IMR-90 (cell line): ENCODE data around the gene FOXA2. TPM values are rescaled to one million over a fixed set of nuclear protein-coding genes. Genes with fewer than 3 reads are reported as not detected.

Experiments used
- ATAC-seq: fragments of 200-7000 bp; cut with Tn5 transposase; 2 replicates; pipeline ENCODE4 v1.9.1; 2020; ENCODE audit warnings: low read depth, mild to moderate bottlenecking, moderate library complexity
- BruUV-seq: library from RNA; stranded (reverse); fragments of 400-500 nt; replicated peaks from 2 replicates; lab custom pipeline; 2021; lab: Mats Ljungman, UMichigan
- CTCF ChIA-PET: fragments of 300-600 bp; formaldehyde crosslinking; extraction: SDS; loops from one replicate; lab custom pipeline; 2021; ENCODE audit warnings: antibody characterized with exemption; lab: Yijun Ruan, JAX
- POLR2A ChIA-PET: fragments of 300-600 bp; sonication (Branson Sonifier 250); formaldehyde crosslinking; loops from one replicate; lab custom pipeline; 2022; ENCODE audit warnings: antibody characterized with exemption; ENCODE audit not compliant: unreplicated experiment; lab: Charles Lee
- DNase-seq: peaks from one replicate; pipeline ENCODE4 v3.0.0; 2013
- H2AFZ ChIP-seq: replicated peaks from 2 replicates; pipeline ENCODE3; 2013; ENCODE audit warnings: low read length, mild to moderate bottlenecking; ENCODE audit not compliant: poor library complexity
- H2AK5ac ChIP-seq: 2 replicates; pipeline ENCODE4 v1.6.1; 2013; ENCODE audit warnings: low read depth, low read length, inconsistent platforms
- H2AK9ac ChIP-seq: replicated peaks from 2 replicates; pipeline ENCODE3; 2013; ENCODE audit warnings: mild to moderate bottlenecking, low read depth, low read length, moderate library complexity; ENCODE audit not compliant: poor library complexity
- H2BK120ac ChIP-seq: 2 replicates; pipeline ENCODE4 v1.6.1; 2013; ENCODE audit warnings: low read depth, low read length, inconsistent platforms
- H2BK15ac ChIP-seq: 3 replicates; pipeline ENCODE4 v1.6.1; 2013; ENCODE audit warnings: low read depth, low read length, inconsistent platforms
- H2BK20ac ChIP-seq: 2 replicates; pipeline ENCODE4 v1.6.1; 2013; ENCODE audit warnings: low read depth, mild to moderate bottlenecking, inconsistent platforms, low read length, moderate library complexity
- H2BK5ac ChIP-seq: 2 replicates; pipeline ENCODE4 v1.6.1; 2013; ENCODE audit warnings: mild to moderate bottlenecking, low read depth, low read length, inconsistent platforms; ENCODE audit not compliant: poor library complexity, severe bottlenecking
- H3K14ac ChIP-seq: replicated peaks from 2 replicates; pipeline ENCODE4 v1.6.1; 2013; ENCODE audit warnings: low read depth, low read length, inconsistent platforms
- H3K18ac ChIP-seq: 2 replicates; pipeline ENCODE4 v1.6.1; 2013; ENCODE audit warnings: low read depth, low read length, control low read depth
- H3K23ac ChIP-seq: 2 replicates; pipeline ENCODE4 v1.6.1; 2013; ENCODE audit warnings: low read depth, low read length, inconsistent platforms
- H3K27ac ChIP-seq: 2 replicates; pipeline ENCODE4 v1.5.1; 2013; ENCODE audit warnings: mild to moderate bottlenecking, control low read depth, low read length; ENCODE audit not compliant: insufficient read depth
- H3K27me3 ChIP-seq: 2 replicates; pipeline ENCODE4 v1.6.1; 2013; ENCODE audit warnings: low read length; ENCODE audit not compliant: control insufficient read depth, insufficient read depth
- H3K36me3 ChIP-seq: 2 replicates; pipeline ENCODE4 v1.6.1; 2013; ENCODE audit warnings: low read length, mixed read lengths; ENCODE audit not compliant: control insufficient read depth, insufficient read depth
- H3K4ac ChIP-seq: 2 replicates; pipeline ENCODE4 v1.6.1; 2013; ENCODE audit warnings: low read depth, low read length, inconsistent platforms
- H3K4me1 ChIP-seq: 2 replicates; pipeline ENCODE4 v1.6.1; 2013; ENCODE audit warnings: low read length, mixed read lengths; ENCODE audit not compliant: control insufficient read depth, insufficient read depth
- H3K4me2 ChIP-seq: 2 replicates; pipeline ENCODE4 v1.6.1; 2013; ENCODE audit warnings: low read depth, mild to moderate bottlenecking, control low read depth, low read length, moderate library complexity
- H3K4me3 ChIP-seq: 2 replicates; pipeline ENCODE4 v1.5.1; 2013; ENCODE audit warnings: low read depth, mild to moderate bottlenecking, control low read depth, low read length, moderate library complexity; ENCODE audit not compliant: insufficient read depth
- H3K56ac ChIP-seq: 2 replicates; pipeline ENCODE4 v1.6.1; 2013; ENCODE audit warnings: low read length, inconsistent platforms; ENCODE audit not compliant: insufficient read depth; ENCODE audit errors: extremely low read depth
- H3K79me1 ChIP-seq, 2 experiments: 2 replicates each; pipeline ENCODE4 v1.6.1; 2013; ENCODE audit warnings: low read length in 2 of 2, inconsistent platforms in 1 of 2, low read depth in 1 of 2
- H3K9ac ChIP-seq: 2 replicates; pipeline ENCODE4 v1.6.1; 2013; ENCODE audit warnings: low read depth, low read length, control low read depth
- H3K9me1 ChIP-seq: 2 replicates; pipeline ENCODE4 v1.6.1; 2013; ENCODE audit warnings: low read length, inconsistent platforms; ENCODE audit not compliant: insufficient read depth
- H3K9me3 ChIP-seq: 2 replicates; pipeline ENCODE4 v1.6.1; 2013; ENCODE audit warnings: low read length; ENCODE audit not compliant: control insufficient read depth, insufficient read depth
- H4K20me1 ChIP-seq: 2 replicates; pipeline ENCODE4 v1.6.1; 2013; ENCODE audit warnings: low read length, inconsistent platforms; ENCODE audit not compliant: insufficient read depth
- H4K5ac ChIP-seq: 2 replicates; pipeline ENCODE4 v1.6.1; 2013; ENCODE audit warnings: mild to moderate bottlenecking, low read depth, low read length, control low read depth
- H4K8ac ChIP-seq, 2 experiments: 2 replicates each; pipeline ENCODE4 v1.6.1; 2013; ENCODE audit warnings: low read depth in 2 of 2, low read length in 2 of 2, control low read depth in 1 of 2, inconsistent platforms in 1 of 2
- H4K91ac ChIP-seq: 2 replicates; pipeline ENCODE4 v1.6.1; 2013; ENCODE audit warnings: low read depth, low read length, inconsistent platforms; ENCODE audit not compliant: insufficient read depth
- BHLHE40 ChIP-seq: fragments of 150-350 bp; IDR thresholded peaks from 2 replicates; pipeline ENCODE4 v1.6.1; 2016; ENCODE audit warnings: mild to moderate bottlenecking, low read depth, low read length
- CHD1 ChIP-seq: IDR thresholded peaks from 2 replicates; pipeline ENCODE4 v1.6.1; 2012; ENCODE audit warnings: low read depth, low read length, improper control_type of control experiment
- FOS ChIP-seq: fragments of 150-350 bp; IDR thresholded peaks from 2 replicates; pipeline ENCODE4 v1.6.1; 2016; ENCODE audit warnings: low read depth, low read length
- MAZ ChIP-seq: IDR thresholded peaks from 2 replicates; pipeline ENCODE4 v1.6.1; 2012; ENCODE audit warnings: low read depth, mild to moderate bottlenecking, low read length, improper control_type of control experiment, moderate library complexity, borderline replicate concordance
- NFE2L2 ChIP-seq: fragments of 150-350 bp; IDR thresholded peaks from 2 replicates; pipeline ENCODE4 v1.6.1; 2016; ENCODE audit warnings: low read depth, mild to moderate bottlenecking, low read length
- RAD21 ChIP-seq: IDR thresholded peaks from 2 replicates; pipeline ENCODE4 v1.6.1; 2012; ENCODE audit warnings: low read length, improper control_type of control experiment
- WGBS, 2 experiments: methylation state at CpG; one replicate each; pipeline versions ENCODE4 v1.1.5 to v1.1.7; 2013; ENCODE audit warnings: missing lambda C conversion rate in 2 of 2; ENCODE audit not compliant: insufficient read length in 1 of 2; ENCODE audit errors: extremely low coverage in 2 of 2; 5-methylcytosine and 5-hydroxymethylcytosine counted together
- dilution Hi-C: fragments of 300-500 bp; cut with HindIII; formaldehyde crosslinking; loops from one replicate; pipeline ENCODE4 v1.14.3; 2018; ENCODE audit warnings: low sequenced_read_pairs; ENCODE audit not compliant: unreplicated experiment
- in situ Hi-C: fragments of 300-500 bp; cut with MboI; formaldehyde crosslinking; loops from 3 replicates; pipeline ENCODE4 v1.14.3; 2019; ENCODE audit warnings: low sequenced_read_pairs, inconsistent platforms, mixed read lengths
- intact Hi-C: fragments of 100-400 bp; cut with micrococcal nuclease; formaldehyde crosslinking; loops from 2 replicates; pipeline ENCODE4 v1.10.0; 2022
- polyA plus RNA-seq, 3 experiments: library from polyadenylated mRNA; depleted of rRNA; stranded (reverse); fragments of >200 nt; gene quantifications; 2 replicates each; pipeline ENCODE4 v1.2.3, GENCODE V29; 2012; ENCODE audit warnings: low replicate concordance in 1 of 3
- total RNA-seq: library from RNA; depleted of rRNA; stranded (reverse); fragments of >200 nt; gene quantifications from 2 replicates; pipeline ENCODE4 v1.2.3, GENCODE V29; 2012
- TF ChIP-seq, protein P1 (sequence below): fragments of 150-350 bp; IDR thresholded peaks from 2 replicates; pipeline ENCODE4 v1.6.1; 2016; ENCODE audit warnings: low read depth, mild to moderate bottlenecking, low read length, moderate library complexity, borderline replicate concordance
- TF ChIP-seq, protein P2 (sequence below): fragments of 150-350 bp; IDR thresholded peaks from 2 replicates; pipeline ENCODE4 v1.6.1; 2017; ENCODE audit warnings: mild to moderate bottlenecking, antibody characterized with exemption, low read length, low read depth

FOXA2 gene
- total and polyA plus RNA-seq, 2 of the 4 experiments (the other 2 are of a cell fraction): not detected

DNA sequence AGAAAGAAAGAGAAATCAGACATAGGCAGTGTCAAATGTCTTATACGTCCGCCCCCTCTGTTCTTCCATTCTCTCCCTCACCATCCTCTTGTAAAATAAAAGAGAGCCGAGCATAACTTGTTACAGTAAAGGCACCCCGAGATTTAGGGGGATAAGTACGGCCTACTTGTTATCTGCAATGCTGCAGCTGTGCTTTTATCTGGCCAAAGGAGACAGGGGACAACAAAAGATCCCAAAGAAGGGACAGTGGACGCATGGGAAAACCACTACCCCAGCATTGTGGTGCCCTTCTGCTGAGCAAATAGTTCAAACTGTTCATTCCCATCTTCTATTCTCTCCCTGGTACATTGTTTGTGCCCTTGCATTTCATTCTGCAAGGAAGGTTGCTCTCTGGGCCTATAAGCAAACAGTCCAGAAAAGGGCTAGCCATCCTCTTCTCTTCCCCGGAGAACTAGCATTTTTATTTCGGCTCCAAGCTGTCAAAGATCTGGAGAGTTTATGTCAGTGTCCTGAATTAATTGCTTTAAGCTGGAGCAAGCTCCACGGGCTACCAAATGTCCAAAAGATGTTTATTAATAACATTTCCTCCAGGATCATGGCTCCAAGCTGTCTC lies 22.3 kb downstream of the FOXA2 start:
- H3K9me3 ChIP-seq: no peaks in the 10 kb centered on the region
- no peak overlapping the region for H3K56ac ChIP-seq
- H3K14ac ChIP-seq: no peak overlapping the region
- H3K27me3 ChIP-seq: peaks cover 12% of the 10 kb centered on the region
- in situ Hi-C loops: no loop called here
- CTCF ChIA-PET: no interaction called here
- no peak overlapping the region for H2AFZ ChIP-seq
- H2BK15ac ChIP-seq: no peak overlapping the region
- H3K23ac ChIP-seq: no peak overlapping the region
- H2AK5ac ChIP-seq: no peak overlapping the region
- no peak overlapping the region for H4K8ac ChIP-seq
- no TSS peak for BruUV-seq
- intact Hi-C loops: no loop called here
- H3K4me3 ChIP-seq: no peak overlapping the region
- H3K4me2 ChIP-seq: no peak overlapping the region
- no peaks in the 10 kb centered on the region for H4K20me1 ChIP-seq
- H2BK5ac ChIP-seq: no peak overlapping the region
- TF ChIP-seq NFE2L2: no peak
- TF ChIP-seq FOS: no peak
- TF ChIP-seq BHLHE40: no peak
- TF ChIP-seq, protein P1, sequence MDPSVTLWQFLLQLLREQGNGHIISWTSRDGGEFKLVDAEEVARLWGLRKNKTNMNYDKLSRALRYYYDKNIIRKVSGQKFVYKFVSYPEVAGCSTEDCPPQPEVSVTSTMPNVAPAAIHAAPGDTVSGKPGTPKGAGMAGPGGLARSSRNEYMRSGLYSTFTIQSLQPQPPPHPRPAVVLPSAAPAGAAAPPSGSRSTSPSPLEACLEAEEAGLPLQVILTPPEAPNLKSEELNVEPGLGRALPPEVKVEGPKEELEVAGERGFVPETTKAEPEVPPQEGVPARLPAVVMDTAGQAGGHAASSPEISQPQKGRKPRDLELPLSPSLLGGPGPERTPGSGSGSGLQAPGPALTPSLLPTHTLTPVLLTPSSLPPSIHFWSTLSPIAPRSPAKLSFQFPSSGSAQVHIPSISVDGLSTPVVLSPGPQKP: no peak
- TF ChIP-seq MAZ: no peak
- TF ChIP-seq CHD1: no peak
- TF ChIP-seq, protein P2, sequence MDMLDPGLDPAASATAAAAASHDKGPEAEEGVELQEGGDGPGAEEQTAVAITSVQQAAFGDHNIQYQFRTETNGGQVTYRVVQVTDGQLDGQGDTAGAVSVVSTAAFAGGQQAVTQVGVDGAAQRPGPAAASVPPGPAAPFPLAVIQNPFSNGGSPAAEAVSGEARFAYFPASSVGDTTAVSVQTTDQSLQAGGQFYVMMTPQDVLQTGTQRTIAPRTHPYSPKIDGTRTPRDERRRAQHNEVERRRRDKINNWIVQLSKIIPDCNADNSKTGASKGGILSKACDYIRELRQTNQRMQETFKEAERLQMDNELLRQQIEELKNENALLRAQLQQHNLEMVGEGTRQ: no peak
- no peak for TF ChIP-seq RAD21
- no peak overlapping the region for H4K91ac ChIP-seq
- H3K79me1 ChIP-seq: no peaks in the 10 kb centered on the region
- H4K5ac ChIP-seq: no peak overlapping the region
- WGBS, 2 experiments: 0% methylated on average over 1 of the region's 9 CpGs; no CpG with 5 or more reads in 1 of the 2 experiments
- H2AK9ac ChIP-seq: no peak overlapping the region
- no peak overlapping the region for H2BK20ac ChIP-seq
- DNase-seq (no peak), ATAC-seq (no peak)
- H3K4ac ChIP-seq: no peak overlapping the region
- dilution Hi-C loops: no loop called here
- no peak overlapping the region for H3K9ac ChIP-seq
- H3K18ac ChIP-seq: no peak overlapping the region
- H3K36me3 ChIP-seq: no peaks in the 10 kb centered on the region
- H3K27ac ChIP-seq: no peak overlapping the region
- POLR2A ChIA-PET: no interaction called here
- H2BK120ac ChIP-seq: no peak overlapping the region
- H3K9me1 ChIP-seq: no peaks in the 10 kb centered on the region
- no peaks in the 10 kb centered on the region for H3K4me1 ChIP-seq
